Loucy (cell line): ENCODE results near the gene UTP4.

Experiments
- EZH2phosphoT487 ChIP-seq: fragments of 200-600 bp; IDR thresholded peaks from 2 replicates; pipeline ENCODE4 v1.6.1; 2018; ENCODE audit warnings: antibody characterized with exemption, mild to moderate bottlenecking, moderate library complexity, borderline replicate concordance
- TF ChIP-seq, protein P1 (sequence below): fragments of 200-600 bp; sonication (generic); conservative IDR thresholded peaks from 2 replicates; pipeline ENCODE4 v1.5.1; 2014; ENCODE audit warnings: mild to moderate bottlenecking, antibody characterized with exemption, low read length

DNA sequence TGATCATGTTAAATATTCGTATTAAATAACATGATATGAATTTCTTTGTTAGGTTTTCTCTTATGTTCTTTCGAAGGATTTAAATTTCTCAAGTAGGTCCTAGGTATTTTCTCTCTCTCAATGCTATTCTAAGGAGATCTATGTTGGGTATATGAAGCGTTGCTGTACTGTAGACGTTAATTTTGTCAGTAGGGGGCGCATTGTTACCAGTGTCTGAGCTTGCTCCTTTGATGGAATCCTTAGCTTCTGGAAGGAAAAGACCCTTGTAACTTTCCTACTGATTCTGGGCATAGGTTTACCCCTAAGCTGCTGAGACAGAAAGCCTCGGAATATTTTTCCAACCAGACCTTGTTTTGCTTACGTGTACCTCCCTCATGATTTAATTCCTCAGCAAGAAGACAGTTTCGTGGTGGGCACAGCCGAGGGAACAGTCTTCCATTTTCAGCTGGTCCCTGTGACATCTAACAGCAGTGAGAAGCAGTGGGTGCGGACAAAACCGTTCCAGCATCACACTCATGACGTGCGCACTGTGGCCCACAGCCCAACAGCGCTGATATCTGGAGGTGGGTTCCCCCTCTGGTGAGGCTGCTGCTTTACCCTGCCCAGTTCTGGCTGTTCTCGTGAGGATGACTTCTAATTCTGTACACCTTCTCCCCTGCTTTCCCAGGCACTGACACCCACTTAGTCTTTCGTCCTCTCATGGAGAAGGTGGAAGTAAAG is 17.9 kb downstream of the UTP4 start:
- TF ChIP-seq EZH2phosphoT487: no peak
- TF ChIP-seq, protein P1, sequence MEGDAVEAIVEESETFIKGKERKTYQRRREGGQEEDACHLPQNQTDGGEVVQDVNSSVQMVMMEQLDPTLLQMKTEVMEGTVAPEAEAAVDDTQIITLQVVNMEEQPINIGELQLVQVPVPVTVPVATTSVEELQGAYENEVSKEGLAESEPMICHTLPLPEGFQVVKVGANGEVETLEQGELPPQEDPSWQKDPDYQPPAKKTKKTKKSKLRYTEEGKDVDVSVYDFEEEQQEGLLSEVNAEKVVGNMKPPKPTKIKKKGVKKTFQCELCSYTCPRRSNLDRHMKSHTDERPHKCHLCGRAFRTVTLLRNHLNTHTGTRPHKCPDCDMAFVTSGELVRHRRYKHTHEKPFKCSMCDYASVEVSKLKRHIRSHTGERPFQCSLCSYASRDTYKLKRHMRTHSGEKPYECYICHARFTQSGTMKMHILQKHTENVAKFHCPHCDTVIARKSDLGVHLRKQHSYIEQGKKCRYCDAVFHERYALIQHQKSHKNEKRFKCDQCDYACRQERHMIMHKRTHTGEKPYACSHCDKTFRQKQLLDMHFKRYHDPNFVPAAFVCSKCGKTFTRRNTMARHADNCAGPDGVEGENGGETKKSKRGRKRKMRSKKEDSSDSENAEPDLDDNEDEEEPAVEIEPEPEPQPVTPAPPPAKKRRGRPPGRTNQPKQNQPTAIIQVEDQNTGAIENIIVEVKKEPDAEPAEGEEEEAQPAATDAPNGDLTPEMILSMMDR: peak; percentile 88
